ENCODE results near the gene EPHA10. TPM values are rescaled to one million over a fixed set of nuclear protein-coding genes. Genes with fewer than 3 reads are reported as not detected.
"Not testable (repeated sequence)": the region's sequence is repeated elsewhere in the genome, so short reads cannot be mapped to it uniquely, and the experiment has no call there.

EPHA10 gene
- total RNA-seq, 1 donor from 2014 or later = not detected

GRCh38 chr1:37755290-37755689 lies 9.6 kb downstream of the EPHA10 start:
- no peak overlapping the region for H3K27ac ChIP-seq (ENCODE audit: low read depth, low read length)
- no peak overlapping the region for H3K4me3 ChIP-seq (ENCODE audit: low read length in 3 of 3)
- H3K4me1 ChIP-seq (ENCODE audit: control insufficient read depth in 3 of 3, insufficient read depth in 3 of 3, low read length in 3 of 3) = no peaks in the 10 kb centered on the region
- no peaks in the 10 kb centered on the region for H3K9me3 ChIP-seq (ENCODE audit: control insufficient read depth in 3 of 3, low read length in 3 of 3)
- no peak overlapping the region for H3K9ac ChIP-seq (ENCODE audit: low read depth in 1 of 3, low read length in 3 of 3)
- peaks cover 43 to 56% (median 55%) of the 10 kb centered on the region in 3 donors for H3K27me3 ChIP-seq (ENCODE audit: control insufficient read depth in 3 of 3, insufficient read depth in 3 of 3, low read length in 3 of 3)
- H3K36me3 ChIP-seq (ENCODE audit: control insufficient read depth in 3 of 3, insufficient read depth in 3 of 3, low read length in 3 of 3) = no peaks in the 10 kb centered on the region

- no peaks in the 10 kb centered on the region for H3K9me3 ChIP-seq (ENCODE audit: control insufficient read depth in 3 of 3, low read length in 3 of 3)
- no peak overlapping the region for H3K9ac ChIP-seq (ENCODE audit: low read depth in 1 of 3, low read length in 3 of 3)
- H3K4me3 ChIP-seq (ENCODE audit: low read length in 3 of 3) = no peak overlapping the region
- H3K27me3 ChIP-seq (ENCODE audit: control insufficient read depth in 3 of 3, insufficient read depth in 3 of 3, low read length in 3 of 3) = peaks cover 31 to 49% (median 42%) of the 10 kb centered on the region in 3 donors
- no peaks in the 10 kb centered on the region for H3K4me1 ChIP-seq (ENCODE audit: control insufficient read depth in 3 of 3, insufficient read depth in 3 of 3, low read length in 3 of 3)
- no peaks in the 10 kb centered on the region for H3K36me3 ChIP-seq (ENCODE audit: control insufficient read depth in 3 of 3, insufficient read depth in 3 of 3, low read length in 3 of 3)
- no peak overlapping the region for H3K27ac ChIP-seq (ENCODE audit: low read depth, low read length)
Observed at GRCh38 chr1:37753473-37754321, 11.2 kb downstream of the EPHA10 start.

GRCh38 chr1:37752583-37753471 lies 12.1 kb downstream of the EPHA10 start:
- Histone ChIP-seq H3K27ac (ENCODE audit: low read depth, low read length) (no peak overlapping the region), H3K27me3 (ENCODE audit: control insufficient read depth in 3 of 3, insufficient read depth in 3 of 3, low read length in 3 of 3) (peaks cover 27 to 49% (median 37%) of the 10 kb centered on the region in 3 donors), H3K4me1 (ENCODE audit: control insufficient read depth in 3 of 3, insufficient read depth in 3 of 3, low read length in 3 of 3) (no peaks in the 10 kb centered on the region), H3K9ac (ENCODE audit: low read depth in 1 of 3, low read length in 3 of 3) (no peak overlapping the region), H3K9me3 (ENCODE audit: control insufficient read depth in 3 of 3, low read length in 3 of 3) (no peaks in the 10 kb centered on the region), H3K4me3 (ENCODE audit: low read length in 3 of 3) (no peak overlapping the region), H3K36me3 (ENCODE audit: control insufficient read depth in 3 of 3, insufficient read depth in 3 of 3, low read length in 3 of 3) (no peaks in the 10 kb centered on the region)

- Histone ChIP-seq H3K36me3 (ENCODE audit: control insufficient read depth in 3 of 3, insufficient read depth in 3 of 3, low read length in 3 of 3) (no peaks in the 10 kb centered on the region), H3K4me1 (ENCODE audit: control insufficient read depth in 3 of 3, insufficient read depth in 3 of 3, low read length in 3 of 3) (no peaks in the 10 kb centered on the region), H3K9me3 (ENCODE audit: control insufficient read depth in 3 of 3, low read length in 3 of 3) (no peaks in the 10 kb centered on the region), H3K27ac (ENCODE audit: low read depth, low read length) (no peak overlapping the region), H3K9ac (ENCODE audit: low read depth in 1 of 3, low read length in 3 of 3) (no peak overlapping the region), H3K27me3 (ENCODE audit: control insufficient read depth in 3 of 3, insufficient read depth in 3 of 3, low read length in 3 of 3) (peaks cover 27 to 49% (median 37%) of the 10 kb centered on the region in 3 donors), H3K4me3 (ENCODE audit: low read length in 3 of 3) (no peak overlapping the region)
Observed at GRCh38 chr1:37752213-37752582, 12.7 kb downstream of the EPHA10 start.

- Histone ChIP-seq H3K9me3 (ENCODE audit: control insufficient read depth in 3 of 3, low read length in 3 of 3) (peaks cover 0 to 6% (median 0%) of the 10 kb centered on the region in 3 donors), H3K4me1 (ENCODE audit: control insufficient read depth in 3 of 3, insufficient read depth in 3 of 3, low read length in 3 of 3) (no peaks in the 10 kb centered on the region), H3K4me3 (ENCODE audit: low read length in 3 of 3) (no peak overlapping the region), H3K36me3 (ENCODE audit: control insufficient read depth in 3 of 3, insufficient read depth in 3 of 3, low read length in 3 of 3) (no peaks in the 10 kb centered on the region), H3K9ac (ENCODE audit: low read depth in 1 of 3, low read length in 3 of 3) (no peak overlapping the region), H3K27ac (ENCODE audit: low read depth, low read length) (no peak overlapping the region), H3K27me3 (ENCODE audit: control insufficient read depth in 3 of 3, insufficient read depth in 3 of 3, low read length in 3 of 3) (peaks cover 13 to 18% (median 18%) of the 10 kb centered on the region in 3 donors)
Observed at GRCh38 chr1:37748565-37748964, 16.4 kb downstream of the EPHA10 start.

- no peak overlapping the region for H3K4me3 ChIP-seq (ENCODE audit: low read length in 3 of 3)
- H3K27ac ChIP-seq (ENCODE audit: low read depth, low read length) = no peak overlapping the region
- no peaks in the 10 kb centered on the region for H3K4me1 ChIP-seq (ENCODE audit: control insufficient read depth in 3 of 3, insufficient read depth in 3 of 3, low read length in 3 of 3)
- no peak overlapping the region for H3K9ac ChIP-seq (ENCODE audit: low read depth in 1 of 3, low read length in 3 of 3)
- H3K9me3 ChIP-seq (ENCODE audit: control insufficient read depth in 3 of 3, low read length in 3 of 3) = peaks cover 0 to 6% (median 0%) of the 10 kb centered on the region in 3 donors
- no peaks in the 10 kb centered on the region for H3K36me3 ChIP-seq (ENCODE audit: control insufficient read depth in 3 of 3, insufficient read depth in 3 of 3, low read length in 3 of 3)
- H3K27me3 ChIP-seq (ENCODE audit: control insufficient read depth in 3 of 3, insufficient read depth in 3 of 3, low read length in 3 of 3) = peaks cover 1 to 9% (median 9%) of the 10 kb centered on the region in 3 donors
Observed at GRCh38 chr1:37746806-37747205, 18.1 kb downstream of the EPHA10 start.

- Histone ChIP-seq H3K27ac (ENCODE audit: low read depth, low read length) (no peak overlapping the region), H3K9ac (ENCODE audit: low read depth in 1 of 3, low read length in 3 of 3) (no peak overlapping the region), H3K27me3 (ENCODE audit: control insufficient read depth in 3 of 3, insufficient read depth in 3 of 3, low read length in 3 of 3) (peaks cover 0 to 5% (median 4%) of the 10 kb centered on the region in 3 donors), H3K9me3 (ENCODE audit: control insufficient read depth in 3 of 3, low read length in 3 of 3) (peaks cover 0 to 10% (median 3%) of the 10 kb centered on the region in 3 donors), H3K4me3 (ENCODE audit: low read length in 3 of 3) (no peak overlapping the region), H3K4me1 (ENCODE audit: control insufficient read depth in 3 of 3, insufficient read depth in 3 of 3, low read length in 3 of 3) (no peaks in the 10 kb centered on the region), H3K36me3 (ENCODE audit: control insufficient read depth in 3 of 3, insufficient read depth in 3 of 3, low read length in 3 of 3) (no peaks in the 10 kb centered on the region)
Observed at GRCh38 chr1:37741662-37742061, 23.3 kb downstream of the EPHA10 start.

- H3K36me3 ChIP-seq (ENCODE audit: control insufficient read depth in 3 of 3, insufficient read depth in 3 of 3, low read length in 3 of 3) = no peaks in the 10 kb centered on the region
- no peak overlapping the region for H3K9ac ChIP-seq (ENCODE audit: low read depth in 1 of 3, low read length in 3 of 3)
- no peaks in the 10 kb centered on the region for H3K4me1 ChIP-seq (ENCODE audit: control insufficient read depth in 3 of 3, insufficient read depth in 3 of 3, low read length in 3 of 3)
- H3K4me3 ChIP-seq (ENCODE audit: low read length in 3 of 3) = no peak overlapping the region
- peaks cover 0 to 6% (median 4%) of the 10 kb centered on the region in 3 donors for H3K27me3 ChIP-seq (ENCODE audit: control insufficient read depth in 3 of 3, insufficient read depth in 3 of 3, low read length in 3 of 3)
- no peak overlapping the region for H3K27ac ChIP-seq (ENCODE audit: low read depth, low read length)
- peaks cover 0 to 10% (median 3%) of the 10 kb centered on the region in 3 donors for H3K9me3 ChIP-seq (ENCODE audit: control insufficient read depth in 3 of 3, low read length in 3 of 3)
Observed at GRCh38 chr1:37741130-37741529, 23.8 kb downstream of the EPHA10 start.

- Histone ChIP-seq H3K4me3 (ENCODE audit: low read length in 3 of 3) (no peak overlapping the region), H3K4me1 (ENCODE audit: control insufficient read depth in 3 of 3, insufficient read depth in 3 of 3, low read length in 3 of 3) (no peaks in the 10 kb centered on the region), H3K27ac (ENCODE audit: low read depth, low read length) (no peak overlapping the region), H3K9me3 (ENCODE audit: control insufficient read depth in 3 of 3, low read length in 3 of 3) (peaks cover 0 to 7% (median 3%) of the 10 kb centered on the region in 3 donors), H3K27me3 (ENCODE audit: control insufficient read depth in 3 of 3, insufficient read depth in 3 of 3, low read length in 3 of 3) (peaks cover 9 to 15% (median 12%) of the 10 kb centered on the region in 3 donors), H3K36me3 (ENCODE audit: control insufficient read depth in 3 of 3, insufficient read depth in 3 of 3, low read length in 3 of 3) (no peaks in the 10 kb centered on the region), H3K9ac (ENCODE audit: low read depth in 1 of 3, low read length in 3 of 3) (no peak overlapping the region)
Observed at GRCh38 chr1:37739222-37739621, 25.7 kb downstream of the EPHA10 start.

- H3K9ac ChIP-seq (ENCODE audit: low read depth in 1 of 3, low read length in 3 of 3); H3K4me1 ChIP-seq (ENCODE audit: control insufficient read depth in 3 of 3, insufficient read depth in 3 of 3, low read length in 3 of 3); H3K36me3 ChIP-seq (ENCODE audit: control insufficient read depth in 3 of 3, insufficient read depth in 3 of 3, low read length in 3 of 3); H3K4me3 ChIP-seq (ENCODE audit: low read length in 3 of 3); H3K27ac ChIP-seq (ENCODE audit: low read depth, low read length); H3K9me3 ChIP-seq (ENCODE audit: control insufficient read depth in 3 of 3, low read length in 3 of 3): not testable (repeated sequence)
- peaks cover 11 to 16% (median 16%) of the 10 kb centered on the region in 3 donors for H3K27me3 ChIP-seq (ENCODE audit: control insufficient read depth in 3 of 3, insufficient read depth in 3 of 3, low read length in 3 of 3)
Observed at GRCh38 chr1:37738619-37739018, 26.3 kb downstream of the EPHA10 start.
